Activated CD8-positive, alpha-beta T cell treated with anti-CD3 and anti-CD28 coated beads for 36 hours (primary cell): ENCODE data around the gene LDAF1. TPM values are rescaled to one million over a fixed set of nuclear protein-coding genes. Genes with fewer than 3 reads are reported as not detected.

Experiments
- ATAC-seq: fragments of 200-7000 bp; cut with Tn5 transposase; one replicate; pipeline ENCODE4 v1.10.0; 2021; ENCODE audit warnings: mild to moderate bottlenecking, moderate library complexity
- CTCF ChIA-PET: fragments of 350-600 bp; sonication (Branson Sonifier 250); formaldehyde crosslinking; loops from one replicate; lab custom pipeline; 2021; ENCODE audit warnings: antibody characterized with exemption; lab: Charles Lee
- POLR2A ChIA-PET: fragments of 350-600 bp; sonication (Branson Sonifier 250); formaldehyde crosslinking; loops from one replicate; lab custom pipeline; 2021; ENCODE audit warnings: antibody characterized with exemption; lab: Charles Lee
- DNase-seq: peaks from one replicate; pipeline ENCODE4 v3.0.0-alpha.2; 2020
- H3K27ac Mint-ChIP-seq: one replicate; pipeline ENCODE4 v1.8.0; 2021; ENCODE audit warnings: mild to moderate bottlenecking, mixed read lengths
- H3K27me3 Mint-ChIP-seq: one replicate; pipeline ENCODE4 v1.8.0; 2021; ENCODE audit warnings: mixed read lengths
- H3K36me3 Mint-ChIP-seq: one replicate; pipeline ENCODE4 v1.8.0; 2021; ENCODE audit warnings: low read depth, mixed read lengths
- H3K4me1 Mint-ChIP-seq: one replicate; pipeline ENCODE4 v1.8.0; 2021; ENCODE audit warnings: low read depth, mixed read lengths
- H3K4me3 Mint-ChIP-seq: one replicate; pipeline ENCODE4 v1.8.0; 2021; ENCODE audit warnings: mild to moderate bottlenecking, moderate library complexity, mixed read lengths
- H3K9me3 Mint-ChIP-seq: one replicate; pipeline ENCODE4 v1.8.0; 2021; ENCODE audit warnings: mixed read lengths
- intact Hi-C: fragments of 100-400 bp; cut with micrococcal nuclease; formaldehyde crosslinking; loops from one replicate; pipeline ENCODE4 v1.10.0; 2022
- total RNA-seq, 2 experiments: library from RNA; stranded (reverse); gene quantifications; one replicate each; pipeline ENCODE4 v1.2.3, GENCODE V29; 2021
- TF ChIP-seq, protein P1 (sequence below): fragments of 200-600 bp; IDR thresholded peaks from one replicate; pipeline ENCODE4 v1.8.0; 2022; ENCODE audit warnings: antibody characterized with exemption, mild to moderate bottlenecking

LDAF1 gene
- total RNA-seq, 2 experiments from 2014 or later = 10.3 to 12.6 TPM

DNA sequence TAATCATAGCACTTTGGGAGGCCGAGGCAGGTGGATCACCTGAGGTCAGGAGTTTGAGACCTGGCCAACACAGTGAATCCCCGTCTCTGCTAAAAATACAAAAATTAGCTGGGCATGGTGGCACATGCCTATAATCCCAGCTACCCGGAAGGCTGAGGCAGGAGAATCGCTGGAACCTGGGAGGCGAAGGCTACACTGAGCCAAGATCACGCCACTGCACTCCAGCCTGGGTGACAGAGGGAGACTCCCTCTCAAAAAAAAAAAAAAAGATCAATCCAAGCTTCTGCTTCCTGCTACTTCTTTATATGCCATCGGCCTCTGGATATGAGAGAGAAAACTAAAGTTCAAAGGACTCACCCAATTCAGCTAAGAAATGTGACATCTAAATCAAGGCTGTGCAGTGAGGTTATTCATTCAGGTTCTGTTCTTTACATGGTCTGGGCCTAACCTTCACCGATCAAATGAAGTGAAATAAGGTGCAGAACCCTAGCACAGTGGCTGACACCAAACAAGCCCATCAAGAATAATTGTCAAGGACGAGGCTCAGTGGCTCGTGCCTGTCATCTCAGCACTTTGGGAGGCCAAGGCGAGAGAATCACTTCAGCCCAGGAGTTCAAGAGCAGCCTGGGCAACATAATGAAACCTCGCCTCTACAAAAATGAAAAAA lies 27.3 kb downstream of the LDAF1 start:
- ATAC-seq (no peak), DNase-seq (no peak)
- POLR2A ChIA-PET = interaction anchor here (0.6 to 0.8 kb wide), 2 partner anchors 8 to 28 kb away, joined by 3 read pairs; no protein-coding TSS in a partner anchor
- Mint-ChIP-seq H3K4me1 (peaks cover 15% of the 10 kb centered on the region), H3K4me3 (no peak overlapping the region), H3K27ac (no peak overlapping the region), H3K9me3 (peaks cover 17% of the 10 kb centered on the region), H3K36me3 (peaks cover 23% of the 10 kb centered on the region), H3K27me3 (peaks cover 5% of the 10 kb centered on the region)
- intact Hi-C loops = loop anchor here (10.0 kb wide), 2 partner anchors 119 to 379 kb away; no protein-coding TSS in a partner anchor
- TF ChIP-seq, protein P1, sequence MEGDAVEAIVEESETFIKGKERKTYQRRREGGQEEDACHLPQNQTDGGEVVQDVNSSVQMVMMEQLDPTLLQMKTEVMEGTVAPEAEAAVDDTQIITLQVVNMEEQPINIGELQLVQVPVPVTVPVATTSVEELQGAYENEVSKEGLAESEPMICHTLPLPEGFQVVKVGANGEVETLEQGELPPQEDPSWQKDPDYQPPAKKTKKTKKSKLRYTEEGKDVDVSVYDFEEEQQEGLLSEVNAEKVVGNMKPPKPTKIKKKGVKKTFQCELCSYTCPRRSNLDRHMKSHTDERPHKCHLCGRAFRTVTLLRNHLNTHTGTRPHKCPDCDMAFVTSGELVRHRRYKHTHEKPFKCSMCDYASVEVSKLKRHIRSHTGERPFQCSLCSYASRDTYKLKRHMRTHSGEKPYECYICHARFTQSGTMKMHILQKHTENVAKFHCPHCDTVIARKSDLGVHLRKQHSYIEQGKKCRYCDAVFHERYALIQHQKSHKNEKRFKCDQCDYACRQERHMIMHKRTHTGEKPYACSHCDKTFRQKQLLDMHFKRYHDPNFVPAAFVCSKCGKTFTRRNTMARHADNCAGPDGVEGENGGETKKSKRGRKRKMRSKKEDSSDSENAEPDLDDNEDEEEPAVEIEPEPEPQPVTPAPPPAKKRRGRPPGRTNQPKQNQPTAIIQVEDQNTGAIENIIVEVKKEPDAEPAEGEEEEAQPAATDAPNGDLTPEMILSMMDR = no peak
- CTCF ChIA-PET = interaction anchor here (0.6 to 1.5 kb wide), 3 partner anchors 64 to 115 kb away, joined by 3 to 4 read pairs (median 3); no protein-coding TSS in a partner anchor

DNA sequence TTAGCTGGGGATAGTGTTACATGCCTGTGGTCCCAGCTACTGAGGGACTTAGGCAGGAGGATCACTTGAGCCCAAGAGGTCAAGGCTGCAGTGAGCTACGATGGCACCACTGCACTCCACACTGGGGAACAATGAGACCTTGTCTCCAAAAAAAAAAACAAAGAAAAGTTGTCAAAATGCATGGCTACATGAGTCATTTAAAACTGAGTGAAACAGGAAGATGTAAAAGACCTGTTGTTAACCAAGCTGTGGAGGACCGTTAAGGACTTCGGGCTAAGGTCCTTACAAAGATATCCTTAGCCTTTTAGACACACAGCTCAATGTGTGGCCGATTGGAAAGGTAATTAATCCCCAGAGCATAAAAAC lies 27.8 kb downstream of the LDAF1 start:
- ChIA-PET CTCF (interaction anchor here (0.6 to 1.5 kb wide), 3 partner anchors 75 to 114 kb away, joined by 3 to 4 read pairs (median 3); no protein-coding TSS in a partner anchor), POLR2A (interaction anchor here (0.6 kb wide), 1 partner anchor 28 kb away, joined by 3 read pairs; no protein-coding TSS in a partner anchor)
- peaks cover 17% of the 10 kb centered on the region for H3K9me3 Mint-ChIP-seq
- H3K36me3 Mint-ChIP-seq = peaks cover 18% of the 10 kb centered on the region
- DNase-seq = no peak
- no peak overlapping the region for H3K27ac Mint-ChIP-seq
- ATAC-seq = no peak
- TF ChIP-seq, protein P1 = no peak
- intact Hi-C loops = loop anchor here (10.0 kb wide), 2 partner anchors 118 to 378 kb away; no protein-coding TSS in a partner anchor
- H3K27me3 Mint-ChIP-seq = peaks cover 5% of the 10 kb centered on the region
- H3K4me3 Mint-ChIP-seq = no peak overlapping the region
- peaks cover 15% of the 10 kb centered on the region for H3K4me1 Mint-ChIP-seq

DNA sequence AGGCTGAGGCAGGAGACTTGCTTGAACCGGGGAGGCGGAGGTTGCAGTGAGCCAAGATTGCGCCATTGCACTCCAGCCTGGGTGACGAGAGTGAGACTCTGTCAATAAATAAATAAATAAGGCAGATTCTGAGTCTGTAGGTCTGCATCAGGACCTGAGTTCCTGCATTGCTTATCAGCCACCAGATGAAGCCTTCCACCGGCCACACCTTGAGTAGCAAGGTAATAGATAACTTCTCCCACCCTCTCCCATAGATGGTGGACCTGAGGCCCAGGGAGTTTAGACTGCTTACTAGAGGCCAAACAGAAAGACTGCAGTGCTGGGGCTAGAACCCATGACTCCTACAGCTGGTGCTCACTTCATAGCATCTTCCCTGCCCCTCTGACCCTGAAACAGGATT lies 30.8 kb downstream of the LDAF1 start:
- Mint-ChIP-seq H3K4me3 (no peak overlapping the region), H3K36me3 (peaks cover 6% of the 10 kb centered on the region), H3K27me3 (peaks cover 9% of the 10 kb centered on the region), H3K27ac (no peak overlapping the region), H3K9me3 (peaks cover 15% of the 10 kb centered on the region), H3K4me1 (peaks cover 15% of the 10 kb centered on the region)
- TF ChIP-seq, protein P1 = no peak
- intact Hi-C loops = loop anchor here (10.0 kb wide), 2 partner anchors 115 to 375 kb away; no protein-coding TSS in a partner anchor
- ATAC-seq = no peak
- POLR2A ChIA-PET = no interaction called here
- CTCF ChIA-PET = interaction anchor here (1.1 to 2.3 kb wide), 12 partner anchors 11 to 339 kb away, joined by 3 to 13 read pairs (median 4); no protein-coding TSS in a partner anchor
- no peak for DNase-seq

DNA sequence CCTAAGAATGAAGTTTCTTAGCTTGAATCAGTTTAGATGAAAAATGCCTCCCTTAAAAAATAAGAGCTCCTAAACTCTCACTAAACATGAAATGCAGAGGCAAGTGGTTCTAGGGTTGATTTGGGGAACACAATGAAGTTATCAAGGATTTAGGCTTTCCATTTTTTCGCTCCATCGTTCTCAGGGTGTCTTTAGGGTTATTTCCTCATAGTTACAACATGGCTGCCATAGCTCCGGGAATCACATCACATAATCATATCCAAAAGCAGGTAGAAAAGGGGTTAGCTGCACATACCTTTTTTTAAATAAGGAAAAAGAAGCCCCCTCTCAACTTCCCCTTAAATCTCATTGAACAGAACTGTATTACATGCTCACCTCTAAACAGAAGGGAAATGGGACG lies 31.5 kb downstream of the LDAF1 start:
- peaks cover under 1% of the 10 kb centered on the region for H3K36me3 Mint-ChIP-seq
- no peak overlapping the region for H3K27ac Mint-ChIP-seq
- intact Hi-C loops = no loop called here

More for the DNA sequence above, 31.5 kb downstream of the LDAF1 start:
- ATAC-seq (no peak), DNase-seq (no peak)
- Mint-ChIP-seq H3K27me3 (peaks cover 16% of the 10 kb centered on the region), H3K4me1 (peaks cover 13% of the 10 kb centered on the region), H3K4me3 (no peak overlapping the region), H3K9me3 (peaks cover 8% of the 10 kb centered on the region)
- ChIA-PET CTCF (interaction anchor here (1.4 to 2.3 kb wide), 4 partner anchors 12 to 340 kb away, joined by 3 to 13 read pairs (median 10); no protein-coding TSS in a partner anchor), POLR2A (no interaction called here)
- TF ChIP-seq, protein P1 = no peak
